Ecto neural progenitor cell (in vitro differentiated cells): ENCODE results near the gene SPAG5.
"Not testable (repeated sequence)": the region's sequence is repeated elsewhere in the genome, so short reads cannot be mapped to it uniquely, and the experiment has no call there.

Experiments used
- DNase-seq: peaks from one replicate; pipeline ENCODE4 v3.0.0-alpha.2; 2018; ENCODE audit warnings: low spot score

The SPAG5 gene

GRCh38 chr17:28612936-28613872, 14.4 kb upstream of the SPAG5 start:
- peak; percentile 72 for DNase-seq

GRCh38 chr17:28612531-28612930, 13.7 kb upstream of the SPAG5 start:
- DNase-seq = no peak

- no peak for DNase-seq
Measured at GRCh38 chr17:28610376-28610775, 11.6 kb upstream of the SPAG5 start.

DNA sequence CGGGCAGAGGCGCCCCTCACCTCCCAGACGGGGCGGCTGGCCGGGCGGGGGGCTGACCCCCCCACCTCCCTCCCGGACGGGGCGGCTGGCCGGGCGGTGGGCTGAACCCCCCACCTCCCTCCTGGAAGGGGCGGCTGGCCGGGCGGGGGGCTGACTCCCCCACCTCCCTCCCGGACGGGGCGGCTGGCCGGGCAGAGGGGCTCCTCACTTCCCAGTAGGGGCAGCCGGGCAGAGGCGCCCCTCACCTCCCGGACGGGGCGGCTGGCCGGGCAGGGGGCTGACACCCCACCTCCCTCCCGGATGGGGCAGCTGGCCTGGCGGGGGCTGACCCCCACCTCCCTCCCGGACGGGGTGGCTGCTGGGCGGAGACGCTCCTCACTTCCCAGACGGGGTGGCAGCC, 5.2 kb upstream of the SPAG5 start:
- not testable (repeated sequence) for DNase-seq

- DNase-seq = no peak
Measured at GRCh38 chr17:28599311-28600184, 723 bp upstream of the SPAG5 start.

DNA sequence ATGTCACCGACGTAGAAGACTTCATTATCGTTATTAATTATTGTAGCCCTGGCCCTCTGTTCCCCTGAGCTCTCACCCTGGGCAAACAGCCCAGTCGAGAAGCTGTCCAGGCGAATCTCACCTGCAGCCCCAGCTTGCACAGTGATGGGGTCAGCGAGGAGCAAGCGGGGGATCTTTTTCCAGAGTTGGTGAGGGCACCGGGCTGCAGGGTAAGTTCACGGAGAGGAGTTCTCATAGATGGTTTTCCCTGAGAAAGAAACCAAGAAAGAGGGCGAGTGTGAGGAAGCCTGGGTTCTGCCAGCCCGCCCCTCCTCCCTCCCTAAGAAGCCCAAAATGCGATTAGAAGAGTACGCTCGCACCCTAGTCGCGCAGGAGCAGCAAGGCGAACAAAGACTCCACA, 436 bp downstream of the SPAG5 start:
- no peak for DNase-seq

- no peak for DNase-seq
Measured at GRCh38 chr17:28597606-28598383, 1.0 kb downstream of the SPAG5 start.

DNA sequence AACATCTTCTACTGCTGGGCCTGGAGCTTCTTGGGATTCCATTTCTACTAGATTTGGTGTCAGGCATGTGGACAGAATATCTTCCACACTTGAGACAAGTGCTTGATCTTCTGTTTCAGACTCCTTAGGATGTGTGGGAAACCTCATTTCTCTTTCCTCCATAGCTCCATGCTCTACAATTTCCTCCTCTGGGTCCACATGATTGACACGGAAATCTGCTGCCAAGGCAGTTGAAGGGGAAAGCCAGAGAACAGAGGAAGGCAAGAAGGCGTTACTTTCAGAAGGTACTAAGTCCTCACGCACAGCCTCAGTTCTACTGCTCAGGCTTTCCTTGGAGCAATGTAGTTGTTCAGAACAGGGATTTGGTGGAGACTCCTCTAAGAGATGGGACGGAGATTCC, 6.6 kb downstream of the SPAG5 start:
- DNase-seq = no peak

DNA sequence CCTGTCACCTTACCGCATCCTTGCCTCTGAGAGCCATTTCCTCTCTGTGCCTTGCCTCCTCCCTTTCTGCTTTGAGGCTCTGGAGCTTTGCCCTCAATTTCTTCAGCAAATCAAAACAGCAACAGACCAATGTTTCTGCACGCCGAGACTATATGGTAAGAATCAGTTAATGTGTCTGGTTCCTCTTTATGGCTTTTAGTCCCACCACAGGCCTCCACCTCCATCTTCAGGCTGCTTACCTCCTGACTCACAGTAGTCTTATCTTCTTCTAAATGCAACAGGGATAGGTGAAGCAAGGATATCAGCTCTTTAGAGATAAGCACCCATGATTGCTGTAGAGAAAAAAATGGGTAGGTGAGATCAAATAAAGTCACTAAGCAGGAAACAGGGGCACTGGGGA, 13.0 kb downstream of the SPAG5 start:
- no peak for DNase-seq

DNA sequence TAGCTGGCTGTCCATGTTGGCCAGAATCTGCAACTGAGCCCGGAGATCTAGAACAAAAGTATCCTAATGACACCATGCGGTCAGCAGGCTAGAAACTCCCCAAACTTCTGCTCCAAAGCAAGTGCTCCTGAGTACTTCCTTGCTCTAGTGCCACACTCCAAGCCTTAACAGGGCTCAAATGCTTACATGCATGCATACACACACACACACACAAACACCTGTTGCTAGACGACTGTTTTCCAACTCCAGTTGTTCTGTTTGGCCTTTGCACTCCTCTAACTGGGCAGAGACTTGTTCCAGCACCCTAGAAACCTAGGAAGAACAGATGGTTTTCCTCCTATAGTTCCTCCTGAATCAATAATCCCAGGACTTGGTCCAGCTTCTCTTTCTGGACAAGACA, 14.4 kb downstream of the SPAG5 start:
- DNase-seq = no peak

- no peak for DNase-seq
Measured at GRCh38 chr17:28582513-28582912, 16.3 kb downstream of the SPAG5 start.

DNA sequence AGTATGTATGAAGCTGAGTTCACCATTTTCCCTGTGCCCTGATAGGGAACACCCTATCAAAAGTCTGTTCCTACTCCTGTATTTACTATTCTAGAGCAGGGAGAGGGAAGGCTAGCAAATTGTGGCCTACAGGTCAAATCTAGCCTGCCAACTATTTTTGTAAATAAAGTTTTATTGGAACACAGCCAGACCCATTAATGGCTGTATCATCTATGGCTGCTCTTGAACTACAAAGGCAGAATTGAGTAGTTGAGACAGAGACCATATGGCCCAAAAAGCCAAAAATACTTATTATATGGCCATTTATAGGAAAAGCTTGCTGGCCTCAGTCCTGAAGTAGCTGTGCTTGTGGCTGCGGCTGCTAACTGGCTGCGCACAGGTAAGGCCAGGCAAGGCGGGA, 17.9 kb downstream of the SPAG5 start:
- DNase-seq = no peak

GRCh38 chr17:28579526-28579925, 19.3 kb downstream of the SPAG5 start:
- DNase-seq = no peak

DNA sequence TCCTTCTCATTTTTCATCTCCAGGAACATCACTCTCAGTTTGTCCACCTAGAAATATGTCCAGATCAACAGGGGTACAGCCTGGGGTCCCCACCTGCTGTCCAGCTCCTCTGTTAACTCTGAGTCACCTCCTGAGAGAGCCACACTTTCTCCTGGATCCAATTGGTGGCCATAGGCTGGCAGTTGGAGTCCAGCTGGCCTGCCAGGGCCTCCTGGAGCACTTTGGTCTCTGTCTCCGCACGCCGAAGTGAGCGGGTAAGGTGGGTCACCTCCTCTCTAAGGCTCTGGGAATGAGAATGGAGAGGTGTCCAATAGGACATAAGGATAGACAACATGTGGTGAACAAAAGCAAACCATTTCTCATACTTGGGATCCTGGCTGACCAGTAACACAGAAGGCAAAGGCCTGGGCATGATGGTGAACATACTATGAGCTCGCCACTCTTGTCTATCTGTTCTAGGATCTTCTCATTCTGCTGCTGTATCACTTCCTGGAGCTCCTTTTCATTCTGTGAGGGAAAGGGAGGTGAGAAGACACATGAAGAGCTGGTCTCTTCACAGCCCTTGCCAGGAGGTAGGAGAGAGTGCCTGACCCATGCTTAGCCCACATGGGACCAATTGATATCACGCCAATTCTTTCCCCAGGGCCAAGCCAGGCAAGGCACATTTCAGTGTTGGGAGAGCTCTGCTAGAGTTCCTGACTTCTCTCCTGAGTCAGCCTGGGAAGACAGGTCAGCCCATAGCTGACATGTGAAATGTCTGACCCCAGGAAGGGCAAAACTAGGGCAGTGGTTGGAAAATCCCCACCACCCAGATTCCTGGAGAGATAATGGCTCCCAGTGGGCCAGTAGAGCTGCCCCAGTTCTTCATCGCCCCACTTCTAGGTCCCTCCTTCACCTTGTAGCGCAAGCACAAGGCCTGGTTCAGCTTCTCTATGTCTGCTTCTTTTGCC, 20.3 kb downstream of the SPAG5 start:
- DNase-seq = no peak

DNA sequence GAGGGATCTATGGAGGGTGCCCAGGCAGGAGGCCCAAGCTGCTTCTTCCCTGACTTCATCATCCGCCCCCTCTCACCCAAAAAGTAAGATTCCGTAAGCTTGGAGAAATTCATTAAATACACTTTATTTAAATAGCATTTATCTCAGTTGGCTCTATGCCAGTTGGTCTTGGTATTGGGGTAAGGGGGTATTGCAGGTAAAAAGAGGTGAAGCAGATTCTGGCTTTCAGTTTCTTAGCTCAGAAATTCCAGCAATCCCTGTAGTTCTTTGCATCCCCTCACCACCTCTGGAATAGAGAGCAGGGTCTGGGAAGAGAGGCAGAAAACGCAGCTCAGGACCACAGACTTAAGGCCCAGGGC, 21.4 kb downstream of the SPAG5 start:
- DNase-seq = no peak

DNA sequence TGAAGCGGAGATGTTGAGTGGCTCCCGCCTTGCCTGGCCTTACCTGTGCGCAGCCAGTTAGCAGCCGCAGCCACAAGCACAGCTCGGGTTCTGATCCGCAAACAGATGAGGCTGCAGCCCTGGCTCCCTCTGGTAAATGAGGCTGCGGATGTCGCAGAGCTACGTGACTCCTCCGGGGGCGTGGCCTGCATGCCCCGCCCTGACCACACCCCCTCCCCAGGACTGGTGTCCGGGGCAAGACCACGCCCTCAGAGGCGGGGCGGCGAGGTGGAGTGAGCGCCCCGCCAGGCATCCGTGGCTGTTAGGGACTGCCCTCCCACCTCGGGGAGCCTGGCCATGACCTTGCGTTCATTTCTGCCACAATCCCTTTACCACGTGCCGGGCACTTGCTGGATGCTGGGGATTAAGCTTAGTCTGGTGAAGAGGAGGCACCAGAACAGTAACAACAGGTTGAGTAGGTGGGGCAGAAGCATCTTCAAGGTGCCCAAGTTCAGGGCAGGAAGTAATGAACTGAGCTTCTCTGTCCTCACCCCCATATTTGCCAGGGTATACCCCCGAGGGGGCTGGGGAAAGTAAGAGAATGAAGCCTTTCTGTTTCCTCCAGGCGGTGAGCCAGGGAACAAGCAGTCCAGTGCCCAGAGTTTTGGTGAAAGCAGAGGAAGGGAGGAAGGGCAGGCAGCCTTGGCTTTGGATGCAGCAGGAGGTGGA, 21.9 kb downstream of the SPAG5 start, which contains the start of gene ALDOC:
Gene ALDOC (minus strand): TSS at position 138 of the 708 bp plus-strand sequence. CDS start 1,363 bp downstream, outside the sequence.
- DNase-seq = peak; percentile 96

GRCh38 chr17:28576016-28576415, 22.8 kb downstream of the SPAG5 start:
- DNase-seq = not testable (repeated sequence)

GRCh38 chr17:28575126-28575795, 23.6 kb downstream of the SPAG5 start:
- DNase-seq = no peak

DNA sequence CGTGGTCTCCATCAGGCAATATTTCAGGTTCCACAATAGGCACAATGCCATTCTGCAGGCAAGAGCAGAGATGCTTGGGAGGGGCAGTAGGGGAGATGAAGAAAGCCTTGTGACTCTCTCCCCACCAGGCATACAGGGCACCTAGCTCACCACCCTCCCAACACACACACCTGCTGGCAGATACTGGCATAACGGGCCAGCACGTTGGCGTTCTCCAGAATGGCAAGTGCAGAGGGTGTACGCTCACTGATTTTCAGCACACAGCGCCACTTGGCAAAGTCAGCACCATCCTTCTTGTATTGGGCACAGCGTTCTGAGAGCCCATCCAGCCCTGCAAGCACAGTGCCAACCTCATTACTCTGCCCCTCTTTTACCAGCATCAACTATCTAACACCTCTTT, 24.3 kb downstream of the SPAG5 start:
- DNase-seq = no peak
